ENCODE results near the gene VPS52.

The VPS52 gene

GRCh38 chr6:33280539-33280938 is 8.9 kb upstream of the VPS52 start:
- H2AFZ ChIP-seq = no peak overlapping the region

DNA sequence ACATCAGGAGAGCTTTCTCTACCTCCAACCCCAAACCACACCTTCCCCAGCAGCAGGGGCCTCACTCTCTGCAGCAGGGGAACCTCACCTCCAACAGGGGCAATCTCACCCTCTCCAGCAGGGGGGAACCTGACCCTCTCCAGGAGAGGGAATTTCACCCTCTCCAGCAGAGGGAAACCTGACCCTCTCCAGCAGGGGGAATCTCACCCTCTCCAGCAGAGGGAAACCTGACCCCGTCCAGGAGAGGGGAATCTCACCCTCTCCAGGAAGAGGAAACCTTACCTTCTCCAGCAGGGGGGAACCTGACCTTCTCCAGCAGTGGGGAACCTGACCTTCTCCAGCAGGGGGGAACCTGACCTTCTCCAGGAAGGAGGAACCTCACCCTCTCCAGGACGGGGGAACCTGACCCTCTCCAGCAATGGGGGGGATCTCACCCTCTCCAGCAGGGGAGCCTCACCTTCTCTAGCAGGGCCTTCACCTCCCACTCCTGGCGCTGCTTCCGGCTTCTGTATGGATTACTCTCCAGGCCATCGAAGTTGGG is 8.4 kb upstream of the VPS52 start:
- Histone ChIP-seq H3K9me3 (ENCODE audit: control insufficient read depth, low read length) (no peaks in the 10 kb centered on the region), H2AFZ (no peak overlapping the region), H3K9ac (no peak overlapping the region), H3K4me1 (peaks cover 4% of the 10 kb centered on the region), H3K27ac (peak overlapping the region; percentile 11), H3K36me3 (ENCODE audit: control insufficient read depth, insufficient read depth, low read length) (no peaks in the 10 kb centered on the region), H3K4me3 (ENCODE audit: low read depth, low read length) (no peak overlapping the region), H3K27me3 (ENCODE audit: control insufficient read depth, insufficient read depth, low read length) (no peaks in the 10 kb centered on the region), H3K4me2 (ENCODE audit: low read length) (no peak overlapping the region), H3K79me2 (no peaks in the 10 kb centered on the region)
- TF ChIP-seq CTCF (IDR thresholded peaks at IDR 0.05) = peak; percentile 67

More at GRCh38 chr6:33280539-33280938, 8.9 kb upstream of the VPS52 start:
- Histone ChIP-seq H3K4me3 (ENCODE audit: low read depth, low read length) (no peak overlapping the region), H3K79me2 (no peaks in the 10 kb centered on the region), H3K4me1 (peaks cover 4% of the 10 kb centered on the region), H3K36me3 (ENCODE audit: control insufficient read depth, insufficient read depth, low read length) (no peaks in the 10 kb centered on the region), H3K27ac (no peak overlapping the region), H3K27me3 (ENCODE audit: control insufficient read depth, insufficient read depth, low read length) (no peaks in the 10 kb centered on the region), H3K9me3 (ENCODE audit: control insufficient read depth, low read length) (no peaks in the 10 kb centered on the region), H3K4me2 (ENCODE audit: low read length) (no peak overlapping the region), H3K9ac (no peak overlapping the region)
- TF ChIP-seq CTCF (IDR thresholded peaks at IDR 0.05) = no peak

DNA sequence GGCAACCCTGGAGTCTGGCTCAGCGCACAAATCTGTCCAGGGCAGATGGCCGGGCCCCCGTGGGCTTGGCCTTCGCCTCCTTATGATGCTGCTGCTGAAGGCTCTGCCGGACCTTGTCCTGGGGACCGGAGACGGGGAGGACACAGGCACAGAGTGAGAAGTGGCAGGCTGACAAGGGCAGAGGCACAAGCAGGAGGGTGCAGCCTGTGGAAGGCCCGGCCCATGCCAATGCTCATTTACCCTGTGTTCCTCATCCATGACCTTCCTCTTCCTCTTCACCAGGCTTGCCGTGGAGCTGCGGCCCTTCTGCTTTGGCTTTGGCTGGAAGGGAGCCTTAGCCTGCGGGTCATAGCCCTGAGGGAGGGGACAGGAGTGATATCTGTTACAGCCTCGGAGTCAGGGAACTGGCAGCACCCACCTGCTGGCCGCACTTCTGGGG is 7.6 kb upstream of the VPS52 start:
- H3K4me3 ChIP-seq (ENCODE audit: low read depth, low read length) = no peak overlapping the region
- no peak overlapping the region for H3K9ac ChIP-seq
- H3K27me3 ChIP-seq (ENCODE audit: control insufficient read depth, insufficient read depth, low read length) = no peaks in the 10 kb centered on the region
- H3K36me3 ChIP-seq (ENCODE audit: control insufficient read depth, insufficient read depth, low read length) = no peaks in the 10 kb centered on the region
- no peaks in the 10 kb centered on the region for H3K9me3 ChIP-seq (ENCODE audit: control insufficient read depth, low read length)
- no peaks in the 10 kb centered on the region for H3K79me2 ChIP-seq
- no peak overlapping the region for H2AFZ ChIP-seq
- H3K27ac ChIP-seq = no peak overlapping the region
- TF ChIP-seq CTCF (IDR thresholded peaks at IDR 0.05) = no peak
- H3K4me2 ChIP-seq (ENCODE audit: low read length) = no peak overlapping the region
- peaks cover 5% of the 10 kb centered on the region for H3K4me1 ChIP-seq

DNA sequence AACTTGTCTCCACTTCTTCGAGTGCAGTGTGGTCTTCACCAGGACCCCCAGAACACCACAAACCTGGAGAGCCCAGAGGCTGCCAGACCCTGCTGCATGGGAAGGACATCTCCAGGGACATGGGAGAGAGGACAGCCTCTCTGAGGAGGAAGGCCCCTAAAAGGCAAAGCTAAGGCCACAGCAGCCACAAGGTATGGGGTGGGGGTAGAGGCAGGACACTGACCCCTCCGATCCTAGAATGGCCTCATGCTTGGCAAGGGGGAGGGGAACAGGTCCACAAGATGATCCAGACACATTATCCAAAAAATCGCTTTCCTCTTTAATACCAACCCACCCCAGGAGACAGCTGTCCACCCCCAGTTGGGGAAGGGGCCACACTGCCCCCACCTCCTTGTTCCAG is 7.1 kb upstream of the VPS52 start:
- H3K4me1 ChIP-seq = peaks cover 6% of the 10 kb centered on the region
- no peak overlapping the region for H3K4me2 ChIP-seq (ENCODE audit: low read length)
- no peaks in the 10 kb centered on the region for H3K9me3 ChIP-seq (ENCODE audit: control insufficient read depth, low read length)
- no peaks in the 10 kb centered on the region for H3K79me2 ChIP-seq
- no peak overlapping the region for H3K4me3 ChIP-seq (ENCODE audit: low read depth, low read length)
- H3K9ac ChIP-seq = no peak overlapping the region
- no peak overlapping the region for H2AFZ ChIP-seq
- H3K36me3 ChIP-seq (ENCODE audit: control insufficient read depth, insufficient read depth, low read length) = no peaks in the 10 kb centered on the region
- TF ChIP-seq CTCF (IDR thresholded peaks at IDR 0.05) = no peak
- H3K27ac ChIP-seq = no peak overlapping the region
- H3K27me3 ChIP-seq (ENCODE audit: control insufficient read depth, insufficient read depth, low read length) = no peaks in the 10 kb centered on the region

DNA sequence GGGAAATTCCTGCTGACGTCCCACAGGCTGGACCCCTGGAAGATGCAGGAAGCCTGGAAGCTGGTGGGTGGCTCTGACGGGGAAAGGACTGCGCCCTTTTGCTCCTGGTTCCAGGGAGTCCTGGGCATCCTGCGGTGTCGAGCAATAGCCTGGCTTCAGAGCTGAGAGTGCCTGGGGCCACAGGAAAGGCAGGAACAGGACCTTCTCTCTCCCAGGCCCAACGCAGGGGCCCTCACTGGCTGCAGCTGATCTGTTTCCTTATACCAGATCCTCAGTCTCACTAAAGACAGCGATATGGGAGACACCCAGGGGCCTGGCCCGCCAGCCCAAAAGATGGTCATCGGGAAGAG is 6.7 kb upstream of the VPS52 start:
- no peak for TF ChIP-seq CTCF (IDR thresholded peaks at IDR 0.05)
- Histone ChIP-seq H3K27me3 (ENCODE audit: control insufficient read depth, insufficient read depth, low read length) (no peaks in the 10 kb centered on the region), H3K4me3 (ENCODE audit: low read depth, low read length) (no peak overlapping the region), H2AFZ (no peak overlapping the region), H3K4me2 (ENCODE audit: low read length) (no peak overlapping the region), H3K79me2 (no peaks in the 10 kb centered on the region), H3K9ac (no peak overlapping the region), H3K27ac (no peak overlapping the region), H3K36me3 (ENCODE audit: control insufficient read depth, insufficient read depth, low read length) (no peaks in the 10 kb centered on the region), H3K9me3 (ENCODE audit: control insufficient read depth, low read length) (no peaks in the 10 kb centered on the region), H3K4me1 (peaks cover 6% of the 10 kb centered on the region)

Data from parathyroid adenoma (tissue), 2 donors.